ENCODE measurements around the gene ABTB1.

The ABTB1 gene

GRCh38 chr3:127691974-127692373 is 19.2 kb downstream of the ABTB1 start:
- DNase-seq (ENCODE audit: low read depth), result no peak
- no peak for TF ChIP-seq CTCF (conservative IDR thresholded peaks at IDR 0.05; ENCODE audit: control insufficient read depth, insufficient read depth, low read depth, low read length)
- H3K4me3 ChIP-seq (ENCODE audit: control insufficient read depth, low read depth, low read length), result no peak overlapping the region

- no peak for TF ChIP-seq CTCF (conservative IDR thresholded peaks at IDR 0.05; ENCODE audit: control insufficient read depth, insufficient read depth, low read depth, low read length)
- no peak for DNase-seq (ENCODE audit: low read depth)
- H3K4me3 ChIP-seq (ENCODE audit: control insufficient read depth, low read depth, low read length), result no peak overlapping the region
Observed at GRCh38 chr3:127692501-127693335, 20.0 kb downstream of the ABTB1 start.

- DNase-seq (ENCODE audit: low read depth), result no peak
- no peak overlapping the region for H3K4me3 ChIP-seq (ENCODE audit: control insufficient read depth, low read depth, low read length)
- TF ChIP-seq CTCF (conservative IDR thresholded peaks at IDR 0.05; ENCODE audit: control insufficient read depth, insufficient read depth, low read depth, low read length), result no peak
Observed at GRCh38 chr3:127693336-127693843, 20.6 kb downstream of the ABTB1 start.

- peak; percentile 2 for TF ChIP-seq CTCF (conservative IDR thresholded peaks at IDR 0.05; ENCODE audit: control insufficient read depth, insufficient read depth, low read depth, low read length)
- H3K4me3 ChIP-seq (ENCODE audit: control insufficient read depth, low read depth, low read length), result no peak overlapping the region
- DNase-seq (ENCODE audit: low read depth), result no peak
Observed at GRCh38 chr3:127694467-127695215, 21.9 kb downstream of the ABTB1 start.

GRCh38 chr3:127697551-127698240 is 24.9 kb downstream of the ABTB1 start:
- TF ChIP-seq CTCF (conservative IDR thresholded peaks at IDR 0.05; ENCODE audit: control insufficient read depth, insufficient read depth, low read depth, low read length), result no peak
- peak; percentile 83 for DNase-seq (ENCODE audit: low read depth)
- peak overlapping the region; percentile 10 for H3K4me3 ChIP-seq (ENCODE audit: control insufficient read depth, low read depth, low read length)

GRCh38 chr3:127698286-127698685 is 25.5 kb downstream of the ABTB1 start:
- H3K4me3 ChIP-seq (ENCODE audit: control insufficient read depth, low read depth, low read length), result no peak overlapping the region
- no peak for TF ChIP-seq CTCF (conservative IDR thresholded peaks at IDR 0.05; ENCODE audit: control insufficient read depth, insufficient read depth, low read depth, low read length)
- no peak for DNase-seq (ENCODE audit: low read depth)
